NT2/D1 (cell line): ENCODE data around the gene FGFBP1.

ENCODE experiments used
- SUZ12 ChIP-seq: IDR thresholded peaks from 2 replicates; pipeline ENCODE4 v1.6.1; 2011; ENCODE audit not compliant: insufficient read length, insufficient read depth; ENCODE audit errors: extremely low read depth
- YY1 ChIP-seq: IDR thresholded peaks from 2 replicates; pipeline ENCODE4 v1.6.1; 2011; ENCODE audit not compliant: insufficient read length, insufficient read depth

- TF ChIP-seq SUZ12 (no peak), YY1 (no peak)
These were observed 35.8 kb downstream of the FGFBP1 start for GRCh38 chr4:15902746-15903145.
